ENCODE results near the gene TM4SF1.

Gene TM4SF1

DNA sequence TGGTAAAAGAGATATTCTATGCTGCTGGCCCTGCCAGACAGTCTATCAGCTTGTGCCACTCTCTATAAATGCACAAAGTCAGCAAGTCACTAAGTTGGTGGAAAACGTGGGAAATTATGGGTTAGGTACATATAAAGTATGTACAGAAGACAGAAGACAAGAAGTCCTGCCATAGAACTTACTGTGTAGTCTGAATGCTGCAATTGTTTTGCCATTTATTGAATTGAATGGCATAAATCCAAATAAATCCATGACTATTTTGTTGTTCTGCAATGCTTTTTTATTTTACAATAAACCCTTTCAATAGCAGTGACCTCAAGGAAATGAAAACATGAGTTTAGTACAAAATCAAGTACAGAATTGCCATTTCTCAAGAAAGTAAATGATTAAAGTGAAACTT, 34.1 kb upstream of the TM4SF1 start:
- no peaks in the 10 kb centered on the region for H3K9me2 ChIP-seq (replicated peaks; ENCODE audit: insufficient read depth, low read length)
- no peak overlapping the region for H3K4me3 ChIP-seq (ENCODE audit: low read length)
- no peaks in the 10 kb centered on the region for H3K4me1 ChIP-seq (ENCODE audit: low read length)
- H3K27ac ChIP-seq (ENCODE audit: low read length): no peak overlapping the region
- no peak overlapping the region for H3K9ac ChIP-seq (ENCODE audit: low read length)
- H3K4me2 ChIP-seq (ENCODE audit: low read depth, low read length): no peak overlapping the region
- H4K20me1 ChIP-seq (ENCODE audit: insufficient read depth, low read length): no peaks in the 10 kb centered on the region
- H3K9me3 ChIP-seq (replicated peaks; ENCODE audit: insufficient read depth, low read length): no peaks in the 10 kb centered on the region
- no peak for TF ChIP-seq EZH2 (optimal IDR thresholded peaks at IDR 0.05; ENCODE audit: low read depth, low read length)
- TF ChIP-seq EZH2phosphoT487 (IDR thresholded peaks at IDR 0.05; ENCODE audit: low read length): no peak
- TF ChIP-seq, protein P1, sequence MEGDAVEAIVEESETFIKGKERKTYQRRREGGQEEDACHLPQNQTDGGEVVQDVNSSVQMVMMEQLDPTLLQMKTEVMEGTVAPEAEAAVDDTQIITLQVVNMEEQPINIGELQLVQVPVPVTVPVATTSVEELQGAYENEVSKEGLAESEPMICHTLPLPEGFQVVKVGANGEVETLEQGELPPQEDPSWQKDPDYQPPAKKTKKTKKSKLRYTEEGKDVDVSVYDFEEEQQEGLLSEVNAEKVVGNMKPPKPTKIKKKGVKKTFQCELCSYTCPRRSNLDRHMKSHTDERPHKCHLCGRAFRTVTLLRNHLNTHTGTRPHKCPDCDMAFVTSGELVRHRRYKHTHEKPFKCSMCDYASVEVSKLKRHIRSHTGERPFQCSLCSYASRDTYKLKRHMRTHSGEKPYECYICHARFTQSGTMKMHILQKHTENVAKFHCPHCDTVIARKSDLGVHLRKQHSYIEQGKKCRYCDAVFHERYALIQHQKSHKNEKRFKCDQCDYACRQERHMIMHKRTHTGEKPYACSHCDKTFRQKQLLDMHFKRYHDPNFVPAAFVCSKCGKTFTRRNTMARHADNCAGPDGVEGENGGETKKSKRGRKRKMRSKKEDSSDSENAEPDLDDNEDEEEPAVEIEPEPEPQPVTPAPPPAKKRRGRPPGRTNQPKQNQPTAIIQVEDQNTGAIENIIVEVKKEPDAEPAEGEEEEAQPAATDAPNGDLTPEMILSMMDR (IDR thresholded peaks at IDR 0.05; ENCODE audit: low read length): no peak
- no peak overlapping the region for H2AFZ ChIP-seq (ENCODE audit: low read length)
- no peak for DNase-seq
- H3K36me3 ChIP-seq (replicated peaks; ENCODE audit: insufficient read depth, low read length): no peaks in the 10 kb centered on the region
- H3K27me3 ChIP-seq (replicated peaks; ENCODE audit: insufficient read depth, low read length): no peaks in the 10 kb centered on the region
- no peaks in the 10 kb centered on the region for H3K79me2 ChIP-seq (ENCODE audit: low read length)
- no peaks in the 10 kb centered on the region for H3F3A ChIP-seq (ENCODE audit: insufficient read depth, low read length)

- H3K79me2 ChIP-seq (ENCODE audit: low read length): no peaks in the 10 kb centered on the region
- TF ChIP-seq EZH2 (optimal IDR thresholded peaks at IDR 0.05; ENCODE audit: low read depth, low read length) (no peak), EZH2phosphoT487 (IDR thresholded peaks at IDR 0.05; ENCODE audit: low read length) (no peak)
- TF ChIP-seq, protein P1 (IDR thresholded peaks at IDR 0.05; ENCODE audit: low read length): no peak
- DNase-seq: no peak
- no peaks in the 10 kb centered on the region for H4K20me1 ChIP-seq (ENCODE audit: insufficient read depth, low read length)
- H2AFZ ChIP-seq (ENCODE audit: low read length): no peak overlapping the region
- H3K9me2 ChIP-seq (replicated peaks; ENCODE audit: insufficient read depth, low read length): no peaks in the 10 kb centered on the region
- no peaks in the 10 kb centered on the region for H3K4me1 ChIP-seq (ENCODE audit: low read length)
- no peaks in the 10 kb centered on the region for H3K36me3 ChIP-seq (replicated peaks; ENCODE audit: insufficient read depth, low read length)
- H3K4me3 ChIP-seq (ENCODE audit: low read length): no peak overlapping the region
- no peak overlapping the region for H3K9ac ChIP-seq (ENCODE audit: low read length)
- H3K27ac ChIP-seq (ENCODE audit: low read length): no peak overlapping the region
- H3K4me2 ChIP-seq (ENCODE audit: low read depth, low read length): no peak overlapping the region
- H3K9me3 ChIP-seq (replicated peaks; ENCODE audit: insufficient read depth, low read length): no peaks in the 10 kb centered on the region
- no peaks in the 10 kb centered on the region for H3F3A ChIP-seq (ENCODE audit: insufficient read depth, low read length)
- H3K27me3 ChIP-seq (replicated peaks; ENCODE audit: insufficient read depth, low read length): no peaks in the 10 kb centered on the region
Observed at GRCh38 chr3:149409351-149409750, 31.9 kb upstream of the TM4SF1 start.

- no peak for DNase-seq
- H3K4me3 ChIP-seq (ENCODE audit: low read length): no peak overlapping the region
- no peaks in the 10 kb centered on the region for H3K9me3 ChIP-seq (replicated peaks; ENCODE audit: insufficient read depth, low read length)
- H3K27me3 ChIP-seq (replicated peaks; ENCODE audit: insufficient read depth, low read length): no peaks in the 10 kb centered on the region
- H3K9me2 ChIP-seq (replicated peaks; ENCODE audit: insufficient read depth, low read length): no peaks in the 10 kb centered on the region
- H3K27ac ChIP-seq (ENCODE audit: low read length): no peak overlapping the region
- no peaks in the 10 kb centered on the region for H3K36me3 ChIP-seq (replicated peaks; ENCODE audit: insufficient read depth, low read length)
- no peaks in the 10 kb centered on the region for H3K79me2 ChIP-seq (ENCODE audit: low read length)
- no peak overlapping the region for H3K4me2 ChIP-seq (ENCODE audit: low read depth, low read length)
- no peak overlapping the region for H3K9ac ChIP-seq (ENCODE audit: low read length)
- no peaks in the 10 kb centered on the region for H4K20me1 ChIP-seq (ENCODE audit: insufficient read depth, low read length)
- no peak for TF ChIP-seq EZH2phosphoT487 (IDR thresholded peaks at IDR 0.05; ENCODE audit: low read length)
- TF ChIP-seq EZH2 (optimal IDR thresholded peaks at IDR 0.05; ENCODE audit: low read depth, low read length): no peak
- TF ChIP-seq, protein P1 (IDR thresholded peaks at IDR 0.05; ENCODE audit: low read length): no peak
- no peaks in the 10 kb centered on the region for H3K4me1 ChIP-seq (ENCODE audit: low read length)
- H3F3A ChIP-seq (ENCODE audit: insufficient read depth, low read length): no peaks in the 10 kb centered on the region
- H2AFZ ChIP-seq (ENCODE audit: low read length): no peak overlapping the region
Observed at GRCh38 chr3:149407898-149408297, 30.4 kb upstream of the TM4SF1 start.

Data from MM.1S (cell line).